Activated gamma-delta T cell treated with Interleukin-2 at 50 U/mL for 16 hours (primary cell): ENCODE results near the gene CDKN2AIPNL.
"Not testable (repeated sequence)": the region's sequence is repeated elsewhere in the genome, so short reads cannot be mapped to it uniquely, and the experiment has no call there.

Source experiments
- DNase-seq: peaks from one replicate; pipeline ENCODE4 v3.0.0-alpha.2; 2020

CDKN2AIPNL gene

GRCh38 chr5:134397196-134397595 lies 14.5 kb downstream of the CDKN2AIPNL start:
- DNase-seq, result no peak

GRCh38 chr5:134396274-134396673 lies 15.4 kb downstream of the CDKN2AIPNL start:
- DNase-seq, result no peak

GRCh38 chr5:134394932-134395331 lies 16.7 kb downstream of the CDKN2AIPNL start:
- no peak for DNase-seq

- no peak for DNase-seq
Measured at GRCh38 chr5:134392301-134392700, 19.4 kb downstream of the CDKN2AIPNL start.

GRCh38 chr5:134387443-134387842 lies 24.2 kb downstream of the CDKN2AIPNL start:
- DNase-seq, result no peak

- no peak for DNase-seq
Measured at GRCh38 chr5:134383980-134384697, 27.5 kb downstream of the CDKN2AIPNL start.

GRCh38 chr5:134382204-134382603 lies 29.5 kb downstream of the CDKN2AIPNL start:
- not testable (repeated sequence) for DNase-seq

- no peak for DNase-seq
Measured at GRCh38 chr5:134380346-134380745, 31.3 kb downstream of the CDKN2AIPNL start.

GRCh38 chr5:134374232-134374631 lies 37.4 kb downstream of the CDKN2AIPNL start:
- no peak for DNase-seq

- not testable (repeated sequence) for DNase-seq
Measured at GRCh38 chr5:134373633-134374032, 38.0 kb downstream of the CDKN2AIPNL start.

- peak; percentile 30 for DNase-seq
Measured at GRCh38 chr5:134371834-134372340, 39.8 kb downstream of the CDKN2AIPNL start.

GRCh38 chr5:134370871-134371833 lies 40.5 kb downstream of the CDKN2AIPNL start, which contains the start of gene UBE2B:
UBE2B (plus strand) TSS chr5:134371569; CDS start chr5:134371596, 27 bp downstream.
- peak; percentile 98 for DNase-seq

GRCh38 chr5:134370311-134370870 lies 41.3 kb downstream of the CDKN2AIPNL start:
- DNase-seq, result no peak

- no peak for DNase-seq
Measured at GRCh38 chr5:134365604-134366003, 46.1 kb downstream of the CDKN2AIPNL start.

GRCh38 chr5:134355681-134356080 lies 56.0 kb downstream of the CDKN2AIPNL start:
- DNase-seq, result no peak
